ENCODE data around the gene ZBTB8A. TPM values are rescaled to one million over a fixed set of nuclear protein-coding genes. Genes with fewer than 3 reads are reported as not detected.

ZBTB8A gene

Small RNA genes within 50 kb of the gene (small RNA-seq; reads per million reads assigned to genes)
- not detected for gene RF00019 (ENCODE audit: low read depth)
